ACC112 (cell line): ENCODE results near the gene PLCL1.
"Not testable (repeated sequence)": the region's sequence is repeated elsewhere in the genome, so short reads cannot be mapped to it uniquely, and the experiment has no call there.

ENCODE experiments used
- H2AFZ ChIP-seq: fragments of 200-600 bp; sonication (generic); one replicate; pipeline ENCODE4 v1.6.0; 2017; ENCODE audit warnings: antibody characterized with exemption, low read length; ENCODE audit not compliant: unreplicated experiment
- H3K27ac ChIP-seq: fragments of 200-600 bp; sonication (generic); 2 replicates; pipeline ENCODE4 v1.5.1; 2014; ENCODE audit warnings: low read depth, mild to moderate bottlenecking, antibody characterized with exemption, low read length, moderate library complexity
- H3K27me3 ChIP-seq: fragments of 200-600 bp; sonication (generic); 2 replicates; pipeline ENCODE4 v1.6.1; 2014; ENCODE audit warnings: mild to moderate bottlenecking, antibody characterized with exemption, low read length, moderate library complexity, mixed read lengths; ENCODE audit not compliant: insufficient read depth
- H3K36me3 ChIP-seq: fragments of 200-600 bp; sonication (generic); 2 replicates; pipeline ENCODE4 v1.6.1; 2016; ENCODE audit warnings: mild to moderate bottlenecking, antibody characterized with exemption, low read length, moderate library complexity, mixed read lengths; ENCODE audit not compliant: insufficient read depth
- H3K4me1 ChIP-seq: fragments of 200-600 bp; sonication (generic); one replicate; pipeline ENCODE4 v1.6.1; 2016; ENCODE audit warnings: low read length, mixed read lengths; ENCODE audit not compliant: insufficient read depth, unreplicated experiment, control insufficient read depth
- H3K4me3 ChIP-seq: fragments of 200-600 bp; sonication (generic); 2 replicates; pipeline ENCODE4 v1.5.1; 2014; ENCODE audit warnings: mild to moderate bottlenecking, low read depth, low read length
- H3K79me2 ChIP-seq: fragments of 200-600 bp; sonication (generic); one replicate; pipeline ENCODE4 v1.6.0; 2016; ENCODE audit warnings: low read length; ENCODE audit not compliant: control insufficient read depth, unreplicated experiment, insufficient read depth

Gene PLCL1

DNA sequence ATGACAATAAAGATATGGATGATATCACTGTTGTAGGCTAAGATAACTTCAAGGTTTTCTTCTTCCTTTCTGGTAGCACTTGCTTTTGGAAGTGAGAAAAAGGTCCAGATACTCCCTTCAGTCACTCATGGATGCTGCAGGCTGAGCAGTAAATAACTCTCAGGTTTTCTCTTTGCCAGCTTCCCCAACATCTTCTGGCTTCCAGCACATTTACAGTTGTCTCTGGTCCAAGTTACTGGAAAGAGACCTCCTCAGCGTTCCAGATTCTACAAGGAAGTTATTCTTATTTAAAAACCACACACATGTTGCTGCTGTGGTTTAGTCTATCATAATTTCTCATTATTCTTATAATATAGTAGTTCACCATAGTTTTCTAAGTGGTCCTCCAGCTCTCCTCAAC lies 383.4 kb downstream of the PLCL1 start:
- no peak overlapping the region for H2AFZ ChIP-seq
- no peak overlapping the region for H3K27ac ChIP-seq
- H3K4me1 ChIP-seq, result no peaks in the 10 kb centered on the region
- H3K79me2 ChIP-seq, result no peaks in the 10 kb centered on the region
- H3K27me3 ChIP-seq, result peaks cover 23% of the 10 kb centered on the region; the same call in 1 of the 2 replicates
- H3K36me3 ChIP-seq, result no peaks in the 10 kb centered on the region
- no peak overlapping the region for H3K4me3 ChIP-seq

DNA sequence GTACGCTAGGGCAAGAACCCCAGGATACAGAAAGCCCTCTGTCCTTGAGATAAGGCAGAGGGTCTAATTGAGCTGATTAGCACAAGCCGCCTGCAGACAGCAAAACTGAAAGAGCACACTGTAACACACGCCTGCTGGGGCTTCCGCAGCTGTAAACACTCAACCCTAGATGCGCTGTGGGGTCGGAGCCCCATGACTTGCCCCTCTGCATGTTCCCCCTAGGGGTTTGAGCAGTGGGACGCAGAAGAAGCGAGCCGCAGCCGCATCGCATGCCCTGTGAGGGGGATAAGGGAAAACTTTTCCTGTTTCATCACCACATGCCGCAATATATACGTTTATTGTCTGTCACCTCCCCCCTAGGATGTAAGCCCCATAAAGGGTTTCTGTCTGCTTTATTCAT lies 384.6 kb downstream of the PLCL1 start:
- Histone ChIP-seq H3K36me3 (no peaks in the 10 kb centered on the region), H3K4me1 (no peaks in the 10 kb centered on the region), H3K79me2 (no peaks in the 10 kb centered on the region), H3K4me3 (no peak overlapping the region), H2AFZ (no peak overlapping the region), H3K27me3 (peaks cover 23% of the 10 kb centered on the region; the same call in 1 of the 2 replicates), H3K27ac (no peak overlapping the region)

DNA sequence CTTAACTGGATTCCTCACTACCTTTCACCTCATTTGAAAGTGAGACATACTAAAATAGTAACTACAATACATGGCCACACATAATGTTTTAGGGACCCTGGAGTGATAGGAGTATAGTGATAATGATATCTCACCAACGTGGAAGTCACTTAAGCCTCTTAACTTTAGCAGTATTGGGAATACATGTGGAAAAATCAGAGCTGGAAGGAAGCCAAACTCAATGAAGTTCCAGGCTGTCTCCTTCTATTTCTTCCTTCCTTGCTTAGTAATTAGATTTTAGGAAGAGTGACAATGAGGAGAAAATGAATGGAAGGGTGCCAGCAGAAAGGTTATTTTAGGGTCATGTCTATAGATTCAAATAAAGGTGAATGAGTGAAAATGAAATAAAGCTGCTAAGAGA lies 387.3 kb downstream of the PLCL1 start:
- no peak overlapping the region for H3K27ac ChIP-seq
- H2AFZ ChIP-seq, result no peak overlapping the region
- no peaks in the 10 kb centered on the region for H3K79me2 ChIP-seq
- H3K4me3 ChIP-seq, result no peak overlapping the region
- no peaks in the 10 kb centered on the region for H3K36me3 ChIP-seq
- peaks cover 15% of the 10 kb centered on the region; the same call in 1 of the 2 replicates for H3K27me3 ChIP-seq
- no peaks in the 10 kb centered on the region for H3K4me1 ChIP-seq

DNA sequence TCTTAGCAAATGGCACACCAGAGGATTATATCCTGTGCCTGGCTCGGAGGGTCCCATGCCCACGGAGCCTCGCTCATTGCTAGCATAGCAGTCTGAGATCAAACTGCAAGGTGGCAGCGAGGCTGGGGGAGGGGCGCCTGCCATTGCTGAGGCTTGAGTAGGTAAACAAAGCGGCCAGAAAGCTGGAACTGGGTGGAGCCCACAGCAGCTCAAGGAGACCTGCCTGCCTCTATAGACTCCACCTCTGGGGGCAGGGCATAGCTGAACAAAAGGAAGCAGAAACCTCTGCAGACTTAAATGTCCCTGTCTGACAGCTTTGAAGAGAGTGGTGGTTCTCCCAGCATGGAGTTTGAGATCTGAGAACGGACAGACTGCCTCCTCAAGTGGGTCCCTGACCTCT lies 392.2 kb downstream of the PLCL1 start:
- H3K79me2 ChIP-seq, H2AFZ ChIP-seq, H3K27ac ChIP-seq, H3K27me3 ChIP-seq, H3K4me3 ChIP-seq, H3K4me1 ChIP-seq, H3K36me3 ChIP-seq: not testable (repeated sequence)
